ENCODE results near the gene BTLA. TPM values are rescaled to one million over a fixed set of nuclear protein-coding genes. Genes with fewer than 3 reads are reported as not detected.

BTLA gene
- total and polyA plus RNA-seq, 10 of the 15 experiments (the other 5 are each of a cell fraction or from before 2014, with no cell fraction given) = 55.4 to 134 (median 84.2) TPM

GRCh38 chr3:112519424-112520001 is 20.2 kb upstream of the BTLA start (continued):
- TF ChIP-seq FOXM1 (IDR thresholded peaks at IDR 0.05; ENCODE audit: low read depth, low read length) (peak; percentile 53; the same call in 1 of the 2 replicates), CREB1 (IDR thresholded peaks at IDR 0.05; ENCODE audit: low read depth) (no peak), RELB (IDR thresholded peaks at IDR 0.05; ENCODE audit: low read depth) (0 out of 2 replicates have a peak, but pooled peaks have one; percentile 7), REST (IDR thresholded peaks at IDR 0.05; ENCODE audit: low read depth, low read length) (no peak), MTA3 (IDR thresholded peaks at IDR 0.05; ENCODE audit: borderline replicate concordance, low read length) (no peak), POLR2A (IDR thresholded peaks at IDR 0.05; ENCODE audit: low read depth, low read length) (no peak), RAD51 (IDR thresholded peaks at IDR 0.05) (no peak), ATF7 (IDR thresholded peaks at IDR 0.05; ENCODE audit: low read depth) (no peak), JUNB (IDR thresholded peaks at IDR 0.05) (no peak), MEF2A (IDR thresholded peaks at IDR 0.05; ENCODE audit: insufficient read depth, low read depth, low read length) (peak; percentile 20; the same call in 1 of the 2 replicates), HCFC1 (IDR thresholded peaks at IDR 0.05; ENCODE audit: low read length) (no peak), CEBPB (IDR thresholded peaks at IDR 0.05; ENCODE audit: borderline replicate concordance in 1 of 2, low read depth in 2 of 2, low read length in 2 of 2) (no peak), POLR2AphosphoS2 (IDR thresholded peaks at IDR 0.05; ENCODE audit: low read depth, low read length) (no peak), CBX5 (IDR thresholded peaks at IDR 0.05; ENCODE audit: low read depth) (peak; percentile 46; the same call in 1 of the 2 replicates), LARP7 (IDR thresholded peaks at IDR 0.05) (no peak), CHD2 (IDR thresholded peaks at IDR 0.05; ENCODE audit: borderline replicate concordance, low read depth, low read length) (no peak), TAF1 (IDR thresholded peaks at IDR 0.05; ENCODE audit: borderline replicate concordance, low read depth, low read length) (no peak), PML (IDR thresholded peaks at IDR 0.05; ENCODE audit: low read length) (no peak), ZBTB4 (CRISPR knock-in tag; IDR thresholded peaks at IDR 0.05) (no peak), IRF3 (IDR thresholded peaks at IDR 0.05) (no peak), KLF5 (IDR thresholded peaks at IDR 0.05; ENCODE audit: partially characterized antibody) (no peak), SMC3 (IDR thresholded peaks at IDR 0.05; ENCODE audit: borderline replicate concordance, low read length) (peak; percentile 96), CHD4 (IDR thresholded peaks at IDR 0.05) (no peak), MTA2 (IDR thresholded peaks at IDR 0.05; ENCODE audit: low read depth) (no peak)
